ENCODE data around the gene MAN2B1.

MAN2B1 gene

GRCh38 chr19:12711187-12711586, 44.6 kb upstream of the MAN2B1 start:
- Histone ChIP-seq H4K5ac (ENCODE audit: low read length) (no peak overlapping the region), H4K8ac (ENCODE audit: low read depth, low read length) (no peak overlapping the region), H3K4me3 (ENCODE audit: low read length) (no peak overlapping the region), H3K79me1 (ENCODE audit: low read length) (peaks cover 6% of the 10 kb centered on the region), H2BK5ac (ENCODE audit: low read length) (no peak overlapping the region), H2BK120ac (ENCODE audit: low read depth, low read length) (no peak overlapping the region), H3K23ac (ENCODE audit: low read length) (no peak overlapping the region), H3K79me2 (ENCODE audit: control insufficient read depth, insufficient read depth, low read length) (peaks cover 2% of the 10 kb centered on the region), H3K56ac (ENCODE audit: low read length) (no peak overlapping the region), H3K18ac (ENCODE audit: low read length) (no peak overlapping the region), H3K9ac (ENCODE audit: low read length) (no peak overlapping the region), H3K27me3 (ENCODE audit: insufficient read depth, low read length, poor library complexity) (no peaks in the 10 kb centered on the region), H3K4me2 (ENCODE audit: low read length) (no peak overlapping the region), H3K36me3 (ENCODE audit: control insufficient read depth, insufficient read depth, low read length) (peaks cover 21% of the 10 kb centered on the region), H2AK5ac (ENCODE audit: low read length) (no peak overlapping the region), H3K4me1 (ENCODE audit: control insufficient read depth, low read depth, low read length) (no peaks in the 10 kb centered on the region), H3K4ac (ENCODE audit: low read depth, low read length) (no peak overlapping the region), H3K27ac (ENCODE audit: low read depth, low read length) (no peak overlapping the region), H2BK15ac (replicated peaks; ENCODE audit: low read depth) (no peak overlapping the region)
- whole genome bisulfite sequencing (ENCODE audit: extremely low coverage, insufficient coverage, low lambda C conversion rate): no CpG with 5 or more reads among the region's 17 CpGs
- no peak for DNase-seq

GRCh38 chr19:12708641-12709040, 42.1 kb upstream of the MAN2B1 start:
- no peak overlapping the region for H3K27ac ChIP-seq (ENCODE audit: low read depth, low read length)
- H3K18ac ChIP-seq (ENCODE audit: low read length): no peak overlapping the region
- no peak overlapping the region for H3K56ac ChIP-seq (ENCODE audit: low read length)
- no peak overlapping the region for H3K4ac ChIP-seq (ENCODE audit: low read depth, low read length)
- H2BK15ac ChIP-seq (replicated peaks; ENCODE audit: low read depth): no peak overlapping the region
- no CpG with 5 or more reads among the region's 8 CpGs for WGBS (ENCODE audit: extremely low coverage, insufficient coverage, low lambda C conversion rate)
- no peak overlapping the region for H2BK5ac ChIP-seq (ENCODE audit: low read length)
- H4K5ac ChIP-seq (ENCODE audit: low read length): no peak overlapping the region
- no peaks in the 10 kb centered on the region for H3K79me2 ChIP-seq (ENCODE audit: control insufficient read depth, insufficient read depth, low read length)
- H2AK5ac ChIP-seq (ENCODE audit: low read length): no peak overlapping the region
- no peak overlapping the region for H4K8ac ChIP-seq (ENCODE audit: low read depth, low read length)
- H2BK120ac ChIP-seq (ENCODE audit: low read depth, low read length): no peak overlapping the region
- peaks cover 26% of the 10 kb centered on the region for H3K36me3 ChIP-seq (ENCODE audit: control insufficient read depth, insufficient read depth, low read length)
- H3K4me2 ChIP-seq (ENCODE audit: low read length): no peak overlapping the region
- no peaks in the 10 kb centered on the region for H3K4me1 ChIP-seq (ENCODE audit: control insufficient read depth, low read depth, low read length)
- H3K9ac ChIP-seq (ENCODE audit: low read length): no peak overlapping the region
- no peak overlapping the region for H3K23ac ChIP-seq (ENCODE audit: low read length)
- DNase-seq: no peak
- H3K27me3 ChIP-seq (ENCODE audit: insufficient read depth, low read length, poor library complexity): no peaks in the 10 kb centered on the region
- peaks cover 2% of the 10 kb centered on the region for H3K79me1 ChIP-seq (ENCODE audit: low read length)
- no peak overlapping the region for H3K4me3 ChIP-seq (ENCODE audit: low read length)

DNA sequence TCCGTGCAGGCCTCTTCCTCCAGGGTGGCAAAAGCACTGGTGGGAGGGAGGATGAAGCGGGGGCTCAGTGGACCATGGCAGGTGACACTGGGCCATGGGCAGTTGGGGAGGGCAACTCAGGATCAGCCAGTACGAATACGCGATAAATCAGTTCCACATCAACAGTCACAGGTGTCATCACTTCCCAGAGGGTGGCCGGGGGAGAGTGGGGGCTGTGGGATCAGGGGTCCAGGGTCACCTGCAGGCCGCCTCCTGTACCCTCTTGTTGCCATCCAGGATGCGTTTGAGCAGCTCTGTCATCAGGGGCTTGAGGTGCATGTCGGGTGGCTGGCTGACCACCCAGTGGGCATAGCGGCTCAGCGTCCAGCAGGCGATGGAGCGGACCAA, 39.8 kb upstream of the MAN2B1 start:
- DNase-seq: no peak
- Histone ChIP-seq H2AK5ac (ENCODE audit: low read length) (no peak overlapping the region), H3K79me2 (ENCODE audit: control insufficient read depth, insufficient read depth, low read length) (no peaks in the 10 kb centered on the region), H3K79me1 (ENCODE audit: low read length) (peaks cover 4% of the 10 kb centered on the region), H2BK5ac (ENCODE audit: low read length) (no peak overlapping the region), H3K18ac (ENCODE audit: low read length) (no peak overlapping the region), H4K8ac (ENCODE audit: low read depth, low read length) (no peak overlapping the region), H3K4ac (ENCODE audit: low read depth, low read length) (no peak overlapping the region), H3K27ac (ENCODE audit: low read depth, low read length) (no peak overlapping the region), H4K5ac (ENCODE audit: low read length) (no peak overlapping the region), H3K9ac (ENCODE audit: low read length) (no peak overlapping the region), H3K23ac (ENCODE audit: low read length) (no peak overlapping the region), H2BK15ac (replicated peaks; ENCODE audit: low read depth) (no peak overlapping the region), H3K56ac (ENCODE audit: low read length) (no peak overlapping the region), H3K4me1 (ENCODE audit: control insufficient read depth, low read depth, low read length) (no peaks in the 10 kb centered on the region), H2BK120ac (ENCODE audit: low read depth, low read length) (no peak overlapping the region), H3K4me3 (ENCODE audit: low read length) (no peak overlapping the region), H3K36me3 (ENCODE audit: control insufficient read depth, insufficient read depth, low read length) (peaks cover 31% of the 10 kb centered on the region), H3K4me2 (ENCODE audit: low read length) (no peak overlapping the region), H3K27me3 (ENCODE audit: insufficient read depth, low read length, poor library complexity) (no peaks in the 10 kb centered on the region)
- WGBS (ENCODE audit: extremely low coverage, insufficient coverage, low lambda C conversion rate): no CpG with 5 or more reads among the region's 13 CpGs

GRCh38 chr19:12705654-12706331, 39.3 kb upstream of the MAN2B1 start:
- Histone ChIP-seq H3K56ac (ENCODE audit: low read length) (no peak overlapping the region), H2BK120ac (ENCODE audit: low read depth, low read length) (no peak overlapping the region), H3K18ac (ENCODE audit: low read length) (no peak overlapping the region), H3K4me3 (ENCODE audit: low read length) (no peak overlapping the region), H3K36me3 (ENCODE audit: control insufficient read depth, insufficient read depth, low read length) (peaks cover 33% of the 10 kb centered on the region), H3K27me3 (ENCODE audit: insufficient read depth, low read length, poor library complexity) (no peaks in the 10 kb centered on the region), H3K79me2 (ENCODE audit: control insufficient read depth, insufficient read depth, low read length) (no peaks in the 10 kb centered on the region), H3K4ac (ENCODE audit: low read depth, low read length) (no peak overlapping the region), H3K23ac (ENCODE audit: low read length) (no peak overlapping the region), H3K9ac (ENCODE audit: low read length) (no peak overlapping the region), H3K27ac (ENCODE audit: low read depth, low read length) (no peak overlapping the region), H4K5ac (ENCODE audit: low read length) (no peak overlapping the region), H3K4me2 (ENCODE audit: low read length) (no peak overlapping the region), H2BK5ac (ENCODE audit: low read length) (no peak overlapping the region), H2BK15ac (replicated peaks; ENCODE audit: low read depth) (no peak overlapping the region), H3K79me1 (ENCODE audit: low read length) (peaks cover 4% of the 10 kb centered on the region), H2AK5ac (ENCODE audit: low read length) (no peak overlapping the region), H4K8ac (ENCODE audit: low read depth, low read length) (no peak overlapping the region), H3K4me1 (ENCODE audit: control insufficient read depth, low read depth, low read length) (no peaks in the 10 kb centered on the region)
- WGBS (ENCODE audit: extremely low coverage, insufficient coverage, low lambda C conversion rate): no CpG with 5 or more reads among the region's 29 CpGs
- DNase-seq: no peak

DNA sequence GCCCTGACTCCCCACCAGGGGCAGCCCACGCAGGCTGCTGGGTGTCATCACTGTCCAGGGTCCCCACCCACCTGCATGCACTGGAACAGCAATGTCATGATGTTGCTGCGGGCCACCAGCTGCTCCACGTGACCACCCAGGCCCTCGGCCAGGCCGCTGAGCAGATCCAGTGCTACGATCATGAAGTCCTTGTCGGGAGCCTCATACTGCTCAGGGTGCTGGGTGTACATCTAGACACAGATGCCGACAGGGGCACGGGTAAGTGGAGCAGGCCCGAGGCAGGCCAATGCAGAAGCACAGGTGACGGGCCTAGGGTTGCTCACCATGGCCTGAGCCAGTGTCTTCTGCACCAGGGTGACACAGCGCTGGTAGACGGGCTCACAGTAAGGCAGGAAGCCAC, 38.6 kb upstream of the MAN2B1 start:
- Histone ChIP-seq H3K23ac (ENCODE audit: low read length) (no peak overlapping the region), H3K36me3 (ENCODE audit: control insufficient read depth, insufficient read depth, low read length) (peaks cover 31% of the 10 kb centered on the region), H3K27me3 (ENCODE audit: insufficient read depth, low read length, poor library complexity) (no peaks in the 10 kb centered on the region), H3K56ac (ENCODE audit: low read length) (no peak overlapping the region), H2BK120ac (ENCODE audit: low read depth, low read length) (no peak overlapping the region), H2BK5ac (ENCODE audit: low read length) (no peak overlapping the region), H3K27ac (ENCODE audit: low read depth, low read length) (no peak overlapping the region), H3K79me2 (ENCODE audit: control insufficient read depth, insufficient read depth, low read length) (no peaks in the 10 kb centered on the region), H4K8ac (ENCODE audit: low read depth, low read length) (no peak overlapping the region), H3K79me1 (ENCODE audit: low read length) (peaks cover 4% of the 10 kb centered on the region), H3K9ac (ENCODE audit: low read length) (no peak overlapping the region), H3K18ac (ENCODE audit: low read length) (no peak overlapping the region), H4K5ac (ENCODE audit: low read length) (no peak overlapping the region), H3K4ac (ENCODE audit: low read depth, low read length) (no peak overlapping the region), H2BK15ac (replicated peaks; ENCODE audit: low read depth) (no peak overlapping the region), H2AK5ac (ENCODE audit: low read length) (no peak overlapping the region), H3K4me1 (ENCODE audit: control insufficient read depth, low read depth, low read length) (no peaks in the 10 kb centered on the region), H3K4me3 (ENCODE audit: low read length) (no peak overlapping the region), H3K4me2 (ENCODE audit: low read length) (no peak overlapping the region)
- DNase-seq: no peak
- no CpG with 5 or more reads among the region's 13 CpGs for WGBS (ENCODE audit: extremely low coverage, insufficient coverage, low lambda C conversion rate)

- no peaks in the 10 kb centered on the region for H3K27me3 ChIP-seq (ENCODE audit: insufficient read depth, low read length, poor library complexity)
- no peak overlapping the region for H2BK120ac ChIP-seq (ENCODE audit: low read depth, low read length)
- H3K79me1 ChIP-seq (ENCODE audit: low read length): peaks cover 4% of the 10 kb centered on the region
- no peaks in the 10 kb centered on the region for H3K79me2 ChIP-seq (ENCODE audit: control insufficient read depth, insufficient read depth, low read length)
- H3K18ac ChIP-seq (ENCODE audit: low read length): no peak overlapping the region
- no CpG with 5 or more reads among the region's 9 CpGs for WGBS (ENCODE audit: extremely low coverage, insufficient coverage, low lambda C conversion rate)
- H2BK5ac ChIP-seq (ENCODE audit: low read length): no peak overlapping the region
- no peak overlapping the region for H3K9ac ChIP-seq (ENCODE audit: low read length)
- no peak overlapping the region for H3K27ac ChIP-seq (ENCODE audit: low read depth, low read length)
- no peak overlapping the region for H3K4me3 ChIP-seq (ENCODE audit: low read length)
- H2AK5ac ChIP-seq (ENCODE audit: low read length): no peak overlapping the region
- peak; percentile 97 for DNase-seq
- H3K4me1 ChIP-seq (ENCODE audit: control insufficient read depth, low read depth, low read length): no peaks in the 10 kb centered on the region
- no peak overlapping the region for H3K4me2 ChIP-seq (ENCODE audit: low read length)
- H3K23ac ChIP-seq (ENCODE audit: low read length): no peak overlapping the region
- H3K4ac ChIP-seq (ENCODE audit: low read depth, low read length): no peak overlapping the region
- no peak overlapping the region for H4K8ac ChIP-seq (ENCODE audit: low read depth, low read length)
- H3K36me3 ChIP-seq (ENCODE audit: control insufficient read depth, insufficient read depth, low read length): peaks cover 26% of the 10 kb centered on the region
- H3K56ac ChIP-seq (ENCODE audit: low read length): no peak overlapping the region
- no peak overlapping the region for H2BK15ac ChIP-seq (replicated peaks; ENCODE audit: low read depth)
- H4K5ac ChIP-seq (ENCODE audit: low read length): no peak overlapping the region
Observed at GRCh38 chr19:12703046-12703445, 36.5 kb upstream of the MAN2B1 start.

Measured in mesendoderm (in vitro differentiated cells).